Ectodermal cell (in vitro differentiated cells): Measurements from ENCODE around the gene HP1BP3.

Source experiments
- H3K27ac ChIP-seq: 2 replicates; pipeline ENCODE4 v1.7.0; 2013; ENCODE audit warnings: mild to moderate bottlenecking, low read depth, low read length; ENCODE audit not compliant: insufficient read depth, poor library complexity, severe bottlenecking
- H3K27me3 ChIP-seq: 2 replicates; pipeline ENCODE4 v1.7.0; 2013; ENCODE audit warnings: mild to moderate bottlenecking, low read length; ENCODE audit not compliant: insufficient read depth, control insufficient read depth, poor library complexity, severe bottlenecking
- H3K36me3 ChIP-seq: one replicate; pipeline ENCODE4 v1.7.0; 2013; ENCODE audit warnings: low read length; ENCODE audit not compliant: control insufficient read depth, insufficient read depth
- H3K4me1 ChIP-seq: one replicate; pipeline ENCODE4 v1.7.0; 2013; ENCODE audit warnings: low read length; ENCODE audit not compliant: control insufficient read depth, insufficient read depth
- H3K4me3 ChIP-seq: 2 replicates; pipeline ENCODE4 v1.7.0; 2013; ENCODE audit warnings: low read depth, low read length, control low read depth; ENCODE audit not compliant: insufficient read depth
- H3K9me3 ChIP-seq: 2 replicates; pipeline ENCODE4 v1.7.0; 2013; ENCODE audit warnings: mild to moderate bottlenecking, low read length, moderate library complexity; ENCODE audit not compliant: control insufficient read depth
- WGBS, 2 experiments: methylation state at CpG; one replicate each; pipeline ENCODE4 v1.1.7; 2013; ENCODE audit warnings: missing lambda C conversion rate in 2 of 2; 5-methylcytosine and 5-hydroxymethylcytosine counted together

Gene HP1BP3

DNA sequence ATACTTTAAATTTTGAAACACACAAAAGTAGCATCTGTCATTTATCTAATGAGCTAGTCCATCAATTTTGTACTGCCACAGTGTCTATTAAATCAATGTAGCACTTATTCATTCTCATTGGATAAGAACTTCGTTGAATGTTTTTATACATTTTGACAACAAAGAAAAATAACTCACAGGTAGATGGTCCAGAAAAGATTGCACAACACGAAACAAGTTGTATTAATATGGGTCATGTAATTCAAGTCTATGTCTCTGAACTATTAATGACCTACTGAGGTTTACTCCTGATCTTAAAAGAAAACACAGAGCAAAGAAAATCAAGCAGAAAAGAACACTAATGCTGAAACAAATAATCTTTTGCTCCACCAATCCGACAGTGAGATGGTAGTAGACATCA is 15.3 kb downstream of the HP1BP3 start:
- no peak overlapping the region for H3K27ac ChIP-seq
- no peaks in the 10 kb centered on the region for H3K9me3 ChIP-seq
- peaks cover 77% of the 10 kb centered on the region for H3K36me3 ChIP-seq
- no peaks in the 10 kb centered on the region for H3K27me3 ChIP-seq
- no peak overlapping the region for H3K4me3 ChIP-seq
- no peaks in the 10 kb centered on the region for H3K4me1 ChIP-seq
- WGBS, 2 experiments: 94 to 97% methylated on average over 3 of the region's 3 CpGs

DNA sequence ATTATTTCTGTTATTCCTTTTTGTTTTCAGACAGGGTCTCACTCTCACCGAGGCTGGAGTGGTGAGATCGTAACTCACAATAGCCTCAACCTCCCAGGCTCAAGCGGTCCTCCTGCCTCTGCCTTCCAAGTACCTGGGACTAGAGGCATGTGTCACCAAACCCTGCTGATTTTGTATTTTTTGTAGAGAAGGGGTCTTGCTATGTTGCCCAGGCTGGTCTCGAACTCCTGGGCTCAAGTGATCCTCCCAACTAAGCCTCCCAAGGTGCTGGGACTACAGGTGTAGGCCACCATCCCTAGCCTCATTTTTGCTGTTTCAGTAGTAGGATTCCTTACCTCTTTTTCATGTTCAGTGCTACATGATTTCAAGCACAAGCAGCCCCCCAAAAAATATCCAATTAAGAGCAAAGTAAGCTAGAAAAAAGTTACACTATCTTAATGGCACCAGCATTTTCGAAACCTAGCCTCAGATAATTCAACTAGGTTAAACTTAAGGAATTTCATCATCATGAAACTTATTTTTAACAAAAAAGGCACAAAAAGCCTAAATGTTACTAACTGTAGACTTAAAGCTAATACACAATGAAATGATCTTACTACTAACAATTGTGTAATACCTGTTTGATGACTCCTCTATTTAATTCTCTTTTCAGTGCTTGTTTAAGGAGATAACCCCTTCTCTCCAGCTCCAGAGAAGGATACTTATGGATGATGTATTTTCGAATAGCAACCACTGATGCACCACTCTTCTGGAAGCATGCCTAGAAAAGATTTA is 16.6 kb downstream of the HP1BP3 start:
- Histone ChIP-seq H3K27ac (no peak overlapping the region), H3K27me3 (no peaks in the 10 kb centered on the region), H3K4me3 (no peak overlapping the region), H3K4me1 (no peaks in the 10 kb centered on the region), H3K36me3 (peaks cover 83% of the 10 kb centered on the region), H3K9me3 (no peaks in the 10 kb centered on the region)
- whole genome bisulfite sequencing, 2 experiments: 93 to 98% methylated on average over 5 of the region's 6 CpGs

DNA sequence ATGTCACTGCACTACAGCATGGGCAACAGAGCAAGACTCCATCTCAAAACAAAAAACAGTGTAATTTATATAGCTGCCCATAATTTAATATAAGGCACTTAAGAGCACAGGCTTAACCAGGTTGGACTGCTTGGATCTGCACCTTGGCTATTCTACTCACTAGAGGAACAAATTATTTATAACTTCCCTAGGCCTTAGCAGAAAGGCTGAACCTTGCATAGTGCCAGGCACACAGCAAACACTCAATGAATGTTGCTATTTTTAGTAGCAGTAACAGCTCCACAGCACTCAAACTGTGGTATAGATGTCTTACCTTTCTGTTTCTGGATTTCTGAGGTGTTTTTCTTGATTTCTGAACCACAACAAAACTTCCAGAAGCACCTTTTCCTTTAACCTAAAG is 19.8 kb downstream of the HP1BP3 start:
- H3K27ac ChIP-seq: no peak overlapping the region
- no peaks in the 10 kb centered on the region for H3K27me3 ChIP-seq
- H3K9me3 ChIP-seq: no peaks in the 10 kb centered on the region
- no peak overlapping the region for H3K4me3 ChIP-seq
- H3K36me3 ChIP-seq: peaks cover 82% of the 10 kb centered on the region
- H3K4me1 ChIP-seq: no peaks in the 10 kb centered on the region

DNA sequence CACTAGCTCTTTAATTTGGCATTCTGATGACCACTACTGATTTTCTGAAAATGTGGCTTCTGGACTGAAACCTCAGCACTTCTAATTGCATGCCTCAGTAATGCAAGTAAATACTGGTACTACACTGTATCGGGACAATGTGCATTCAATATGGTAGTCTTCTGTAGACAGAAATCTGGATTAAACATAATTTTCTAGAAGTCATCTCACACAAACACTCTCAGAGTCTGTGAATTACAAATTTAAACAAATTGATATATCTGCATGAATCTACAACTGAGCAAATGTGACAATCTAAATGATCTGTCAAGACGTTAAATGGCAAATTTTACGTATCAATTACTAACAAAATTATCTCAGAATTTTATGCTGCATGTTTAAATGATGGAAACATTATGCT is 23.7 kb downstream of the HP1BP3 start:
- 84 to 99% methylated on average over 2 to 3 of the region's 3 CpGs for WGBS, 2 experiments
- H3K9me3 ChIP-seq: no peaks in the 10 kb centered on the region
- no peaks in the 10 kb centered on the region for H3K27me3 ChIP-seq
- H3K4me3 ChIP-seq: no peak overlapping the region
- H3K36me3 ChIP-seq: peaks cover 71% of the 10 kb centered on the region
- H3K27ac ChIP-seq: no peak overlapping the region
- H3K4me1 ChIP-seq: no peaks in the 10 kb centered on the region

DNA sequence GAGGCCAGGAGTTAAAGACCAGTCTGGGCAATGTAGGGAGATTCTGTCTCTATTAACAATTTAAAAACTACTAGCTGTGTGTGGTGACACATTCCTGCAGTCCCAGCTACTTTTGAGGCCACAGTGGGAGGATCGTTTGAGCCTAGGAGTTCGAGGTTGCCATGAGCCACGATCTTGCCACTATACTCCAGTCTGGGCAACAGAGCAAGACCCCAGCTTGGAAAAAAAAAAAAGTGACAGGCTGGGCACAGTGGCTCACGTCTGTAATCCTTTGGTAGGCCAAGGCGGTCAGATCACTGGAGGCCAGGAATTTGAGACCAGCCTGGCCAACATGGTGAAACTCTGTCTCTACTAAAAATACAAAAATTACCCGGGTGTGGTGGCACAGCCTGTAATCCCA is 26.8 kb downstream of the HP1BP3 start:
- WGBS, 2 experiments: 93 to 95% methylated on average over 6 of the region's 6 CpGs
- Histone ChIP-seq H3K4me3 (no peak overlapping the region), H3K36me3 (peaks cover 74% of the 10 kb centered on the region)

DNA sequence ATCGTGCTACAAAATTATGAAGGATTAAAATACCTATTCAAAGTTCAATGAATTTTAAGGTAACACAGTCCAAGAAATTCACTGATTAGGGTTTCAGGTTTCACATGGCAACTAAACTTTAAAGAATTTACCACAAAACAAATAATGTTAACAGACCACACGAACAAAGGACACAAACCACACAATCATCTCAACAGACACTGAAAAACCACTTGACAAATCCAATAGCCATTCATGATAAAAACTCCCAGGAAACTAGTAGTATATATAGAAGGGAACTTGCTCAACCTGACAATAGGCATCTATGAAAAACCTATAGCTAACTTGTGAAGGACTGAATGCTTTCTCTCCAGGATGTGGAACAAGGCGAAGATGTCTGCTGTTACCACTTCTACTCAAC is 33.5 kb downstream of the HP1BP3 start:
- 91 to 93% methylated on average over 3 of the region's 3 CpGs for WGBS, 2 experiments
- H3K9me3 ChIP-seq: no peaks in the 10 kb centered on the region
- H3K27ac ChIP-seq: no peak overlapping the region
- peaks cover 55% of the 10 kb centered on the region for H3K36me3 ChIP-seq
- H3K4me1 ChIP-seq: no peaks in the 10 kb centered on the region
- no peak overlapping the region for H3K4me3 ChIP-seq
- no peaks in the 10 kb centered on the region for H3K27me3 ChIP-seq

More for the DNA sequence above, 26.8 kb downstream of the HP1BP3 start:
- no peaks in the 10 kb centered on the region for H3K27me3 ChIP-seq
- no peak overlapping the region for H3K27ac ChIP-seq
- no peaks in the 10 kb centered on the region for H3K4me1 ChIP-seq
- H3K9me3 ChIP-seq: no peaks in the 10 kb centered on the region

DNA sequence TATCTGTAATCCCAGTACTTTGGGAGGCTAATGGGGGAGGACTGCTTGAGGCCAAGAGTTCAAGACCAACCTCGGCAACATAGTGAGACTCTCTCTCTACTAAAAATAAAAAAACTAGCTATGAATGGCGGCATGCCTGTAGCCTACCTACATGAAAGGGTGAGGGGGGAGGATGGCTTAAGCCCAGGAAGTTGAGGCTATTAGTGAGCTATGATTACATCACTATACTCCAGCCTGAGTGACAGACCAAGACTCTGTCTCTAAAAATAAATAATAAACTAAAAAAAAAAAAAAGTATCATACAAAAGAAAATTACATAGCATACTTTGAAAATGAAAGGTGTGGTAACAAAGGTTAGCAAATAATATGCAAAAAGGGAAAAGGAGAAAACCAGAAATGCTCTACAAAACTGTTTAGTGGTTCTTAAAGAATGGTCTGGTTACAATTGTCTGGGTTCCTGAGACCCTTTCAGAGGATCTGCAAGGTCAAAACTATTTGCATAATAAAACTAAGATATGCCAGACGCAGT is 35.6 kb downstream of the HP1BP3 start:
- 50 to 94% methylated on average over 1 to 3 of the region's 3 CpGs for WGBS, 2 experiments
- H3K36me3 ChIP-seq: peaks cover 57% of the 10 kb centered on the region
- H3K4me3 ChIP-seq: no peak overlapping the region
- no peaks in the 10 kb centered on the region for H3K27me3 ChIP-seq
- H3K9me3 ChIP-seq: no peaks in the 10 kb centered on the region
- H3K27ac ChIP-seq: no peak overlapping the region
- H3K4me1 ChIP-seq: no peaks in the 10 kb centered on the region

DNA sequence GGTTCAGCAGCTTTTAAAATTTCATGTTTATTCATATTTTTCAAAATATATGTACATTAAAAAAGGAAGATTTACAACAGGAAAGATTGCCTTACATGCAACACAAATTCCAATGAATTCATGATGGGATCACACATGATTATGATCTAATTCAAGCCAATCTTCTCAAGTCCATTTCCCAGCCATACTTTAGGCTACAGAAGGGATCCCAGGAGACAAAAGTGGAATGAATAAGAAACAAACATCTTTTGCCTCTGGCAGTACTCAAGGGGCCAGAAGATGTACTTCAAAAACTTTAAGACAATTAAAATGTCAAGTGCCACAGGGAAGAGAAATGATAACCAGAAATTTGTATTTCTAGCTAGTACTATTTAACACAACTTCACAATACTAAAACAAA is 44.4 kb downstream of the HP1BP3 start:
- no peak overlapping the region for H3K4me3 ChIP-seq
- H3K9me3 ChIP-seq: no peaks in the 10 kb centered on the region
- no peaks in the 10 kb centered on the region for H3K4me1 ChIP-seq
- H3K27ac ChIP-seq: no peak overlapping the region
- H3K36me3 ChIP-seq: peaks cover 46% of the 10 kb centered on the region
- H3K27me3 ChIP-seq: no peaks in the 10 kb centered on the region

DNA sequence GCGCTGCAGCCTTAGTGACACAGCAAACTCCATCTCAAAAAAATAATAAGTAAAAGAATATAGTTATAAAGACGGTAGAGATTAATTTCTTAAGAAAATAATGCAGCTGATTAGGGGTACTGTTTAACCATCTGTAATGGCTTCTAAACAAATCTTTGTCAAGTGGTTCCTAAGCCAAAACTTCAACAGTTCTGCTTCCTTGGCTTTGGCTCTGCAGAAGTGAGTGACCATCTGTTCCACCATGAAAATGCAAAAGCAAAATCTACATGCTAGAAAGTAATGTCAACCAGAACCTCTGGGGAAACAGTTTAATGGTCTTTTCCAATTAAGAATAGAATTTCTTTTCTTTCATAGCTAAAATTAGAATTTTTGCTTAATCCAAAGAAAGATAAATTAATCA is 46.3 kb downstream of the HP1BP3 start:
- no peak overlapping the region for H3K4me3 ChIP-seq
- H3K9me3 ChIP-seq: no peaks in the 10 kb centered on the region
- H3K27ac ChIP-seq: no peak overlapping the region
- no peaks in the 10 kb centered on the region for H3K27me3 ChIP-seq
- 100% methylated on average over 1 to 2 of the region's 2 CpGs for WGBS, 2 experiments
- peaks cover 29% of the 10 kb centered on the region for H3K36me3 ChIP-seq
- no peaks in the 10 kb centered on the region for H3K4me1 ChIP-seq

DNA sequence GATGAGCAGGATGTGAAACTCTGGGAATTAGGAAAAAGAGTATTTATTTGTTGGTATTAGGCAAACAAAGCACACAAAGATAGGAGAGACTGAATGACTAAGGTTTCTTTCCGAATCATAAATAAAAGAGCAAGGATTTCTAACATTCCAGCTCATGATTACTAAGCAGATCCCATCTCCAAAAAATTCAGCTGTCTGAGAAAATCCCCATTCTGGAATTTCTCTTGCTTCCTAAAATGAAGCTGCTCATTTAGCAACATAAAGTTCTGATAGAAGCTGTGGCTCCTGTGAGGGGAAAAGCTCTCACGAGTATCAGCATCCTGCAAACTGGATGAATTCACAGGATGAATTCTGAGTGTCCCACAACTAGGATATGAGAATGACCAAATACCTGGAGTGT is 47.9 kb downstream of the HP1BP3 start:
- Histone ChIP-seq H3K27me3 (peaks cover under 1% of the 10 kb centered on the region), H3K4me3 (no peak overlapping the region), H3K36me3 (peaks cover 14% of the 10 kb centered on the region), H3K27ac (no peak overlapping the region), H3K9me3 (no peaks in the 10 kb centered on the region), H3K4me1 (no peaks in the 10 kb centered on the region)
- 94 to 98% methylated on average over 2 of the region's 2 CpGs for WGBS, 2 experiments
